ENCODE measurements around the gene LRRC14B.

LRRC14B gene

DNA sequence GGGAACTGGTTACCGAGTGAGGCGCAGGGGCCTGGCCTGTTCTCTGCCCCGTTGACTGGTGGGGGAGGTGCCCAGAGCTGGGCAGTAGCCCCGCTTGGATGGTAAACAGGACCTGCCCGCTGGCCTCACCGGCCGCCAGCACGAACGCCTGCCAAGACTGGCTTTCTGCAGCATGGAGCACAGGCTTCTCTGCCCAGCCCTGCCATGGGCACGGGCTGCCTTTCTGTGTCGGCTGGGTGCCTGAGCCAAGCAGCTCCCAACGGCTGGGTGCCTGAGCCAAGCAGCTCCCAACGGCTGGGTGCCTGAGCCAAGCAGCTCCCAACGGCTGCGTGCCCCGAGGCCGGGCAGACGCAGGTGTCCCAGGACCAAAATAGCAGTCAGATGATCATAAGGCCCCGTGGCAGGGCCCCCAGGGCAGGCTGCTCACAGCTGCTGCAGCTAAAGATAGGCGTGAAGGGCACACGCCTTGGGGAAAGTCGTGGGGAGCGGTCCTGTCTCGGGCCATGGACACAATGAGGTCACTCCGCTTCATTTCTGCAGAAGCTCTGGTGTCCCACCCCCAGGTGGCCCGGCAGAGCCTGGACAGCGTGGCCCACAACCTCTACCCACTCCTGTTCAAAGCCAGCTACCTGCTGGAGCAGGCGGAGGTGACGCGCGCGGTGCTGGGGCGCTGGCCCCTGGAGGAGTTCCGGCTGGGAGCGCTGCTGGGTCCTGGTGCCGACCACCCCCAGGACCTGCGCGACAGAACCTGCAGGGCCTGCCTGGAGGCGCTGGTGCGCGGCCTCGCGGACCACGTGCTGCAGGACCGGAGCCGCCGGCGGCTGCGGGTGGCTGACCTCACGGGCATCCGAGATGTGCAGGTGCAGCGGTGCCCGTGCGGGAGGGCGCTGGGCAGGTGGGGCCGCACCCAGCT lies at the start of gene LRRC14B:
Gene LRRC14B, plus strand, starts transcription at position 460 of the 913 bp plus-strand sequence. Its CDS starts 44 bp downstream, at position 504.
- no peak for DNase-seq (ENCODE audit: low read depth in 2 of 2)

DNA sequence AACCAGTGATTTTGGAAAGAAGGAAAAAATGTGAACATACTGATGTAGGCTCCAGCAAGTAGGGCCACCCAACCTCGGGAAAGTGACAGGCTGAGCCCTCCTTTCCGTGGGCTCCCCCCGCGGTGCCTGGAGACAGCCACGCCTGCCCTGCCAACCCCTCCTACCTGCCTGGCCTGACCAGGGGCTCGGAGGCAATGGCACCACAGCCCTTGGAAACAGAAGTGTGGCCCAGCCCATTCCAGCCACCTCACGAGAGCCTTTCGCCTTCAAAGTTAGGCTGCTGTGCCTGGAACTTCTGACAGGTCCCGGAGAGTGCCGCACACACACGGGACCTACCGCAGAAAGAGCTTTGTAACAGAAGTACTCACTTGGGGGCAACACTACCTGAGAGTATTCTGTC lies 49.5 kb upstream of the LRRC14B start:
- no peak for DNase-seq (ENCODE audit: low read depth in 2 of 2)

DNA sequence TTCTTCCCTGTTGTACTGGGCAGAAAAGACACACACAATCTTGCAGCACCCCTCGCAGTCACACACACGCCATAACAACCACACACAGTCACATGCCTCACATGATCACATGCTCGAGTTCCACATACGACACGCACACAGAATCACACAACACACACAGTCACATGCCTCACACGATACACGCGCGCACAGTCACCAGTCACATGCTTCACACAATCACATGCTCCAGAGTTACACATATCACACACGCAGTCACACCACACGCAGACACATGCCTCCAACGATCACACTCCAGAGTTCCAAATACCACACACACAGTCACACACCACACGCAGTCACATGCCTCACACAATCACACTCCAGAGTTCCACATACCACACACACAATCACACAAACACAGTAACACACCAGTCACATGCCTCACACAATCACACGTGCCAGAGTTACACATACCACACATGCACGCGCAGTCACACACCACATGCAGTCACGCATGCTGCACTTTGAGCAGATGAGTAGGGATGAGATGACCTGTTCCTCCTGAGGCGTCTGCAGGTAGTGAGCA lies 49.0 kb upstream of the LRRC14B start:
- DNase-seq (ENCODE audit: low read depth in 2 of 2), result no peak

DNA sequence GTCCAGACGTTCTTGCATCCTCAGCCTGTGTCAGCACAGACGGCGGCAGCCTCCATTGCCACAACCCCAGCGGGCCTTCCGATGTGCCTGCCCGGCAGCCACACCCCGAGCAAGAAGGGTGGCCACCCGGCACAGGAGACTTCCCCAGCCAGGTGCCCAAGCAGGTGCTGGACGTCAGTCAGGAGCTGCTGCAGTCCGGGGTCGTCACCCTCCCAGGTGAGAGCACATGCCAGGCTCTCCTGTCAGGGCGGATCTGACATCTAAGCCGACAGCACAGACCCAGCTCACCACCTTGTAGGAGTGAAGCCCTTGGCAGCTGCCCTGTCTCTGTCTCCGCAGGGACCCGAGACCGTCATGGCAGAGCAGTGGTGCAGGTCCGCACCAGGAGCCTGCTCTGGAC lies 48.3 kb upstream of the LRRC14B start:
- DNase-seq (ENCODE audit: low read depth in 2 of 2), result no peak

DNA sequence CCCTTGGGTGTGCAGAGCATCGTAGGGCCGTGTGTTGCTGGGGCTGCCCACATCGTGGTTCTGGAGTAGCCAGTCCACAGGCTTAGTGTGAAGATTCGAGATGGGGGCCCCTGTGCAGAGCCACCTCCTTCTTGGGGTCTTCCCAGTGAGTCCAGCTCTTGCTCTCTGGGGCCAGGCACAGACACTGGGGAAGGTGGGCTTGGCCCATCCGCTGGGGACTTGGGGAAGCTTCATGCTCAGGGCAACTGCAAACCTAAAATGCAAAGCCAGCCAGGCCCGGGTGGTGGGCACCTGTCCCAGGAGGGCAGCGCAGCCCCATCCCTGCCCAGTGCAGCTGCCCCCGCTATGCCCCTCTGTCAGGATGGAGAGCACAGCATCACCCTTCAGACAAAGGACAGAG lies 46.4 kb upstream of the LRRC14B start:
- DNase-seq (ENCODE audit: low read depth in 2 of 2), result no peak

DNA sequence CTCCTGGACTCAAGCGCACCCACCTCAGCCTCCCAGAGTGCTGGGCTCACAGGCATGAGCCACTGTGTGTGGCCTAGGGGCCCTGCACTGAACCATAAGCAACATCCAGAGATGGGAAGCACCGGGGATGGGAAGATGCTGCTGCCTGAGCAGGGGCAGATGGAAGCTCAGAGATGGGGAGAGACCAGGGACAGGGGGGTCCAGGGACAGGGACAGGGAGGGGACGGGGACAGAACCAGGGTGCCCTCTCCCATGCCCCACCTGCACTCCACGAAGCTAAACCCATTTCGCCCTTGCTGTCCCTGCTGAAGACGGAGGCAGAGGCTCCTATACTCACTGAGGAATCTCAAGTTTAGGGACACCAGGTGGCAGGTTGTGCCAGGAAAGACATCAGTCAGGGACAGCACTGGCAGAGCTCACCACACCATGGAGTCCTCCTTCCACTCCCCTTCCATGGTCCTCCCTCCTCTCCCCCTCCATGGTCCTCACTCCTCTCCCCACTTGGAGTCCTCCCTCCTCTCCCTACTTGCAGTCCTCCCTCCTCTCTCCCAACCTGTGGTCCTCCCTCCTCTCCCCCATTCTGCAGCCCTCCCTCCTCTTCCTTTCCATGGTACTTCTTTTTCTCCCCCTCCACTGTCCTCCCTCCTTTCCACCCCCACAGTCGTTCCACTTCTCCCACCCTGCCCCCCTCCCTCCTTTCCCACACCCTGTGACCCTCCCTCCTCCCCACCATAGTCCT lies 45.5 kb upstream of the LRRC14B start:
- DNase-seq (ENCODE audit: low read depth in 2 of 2), result no peak

DNA sequence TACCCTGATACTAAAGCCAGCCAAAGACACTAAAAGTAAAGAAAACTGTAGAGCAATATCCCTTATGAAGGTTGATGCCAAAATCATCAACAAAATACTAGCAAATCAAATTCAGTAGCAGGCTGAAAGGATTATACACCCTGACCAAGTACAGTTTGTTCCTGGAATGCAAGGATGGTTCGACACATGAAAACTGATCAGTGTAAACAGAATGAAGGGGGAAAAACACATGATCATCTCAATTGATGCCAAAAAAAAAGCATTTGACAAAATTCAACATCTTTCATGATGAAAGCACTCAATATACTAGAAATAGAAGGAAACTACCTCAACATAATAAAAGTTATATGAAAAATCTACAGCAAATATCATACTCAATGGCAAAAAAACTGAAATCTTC lies 43.5 kb upstream of the LRRC14B start:
- DNase-seq (ENCODE audit: low read depth in 2 of 2), result no peak

DNA sequence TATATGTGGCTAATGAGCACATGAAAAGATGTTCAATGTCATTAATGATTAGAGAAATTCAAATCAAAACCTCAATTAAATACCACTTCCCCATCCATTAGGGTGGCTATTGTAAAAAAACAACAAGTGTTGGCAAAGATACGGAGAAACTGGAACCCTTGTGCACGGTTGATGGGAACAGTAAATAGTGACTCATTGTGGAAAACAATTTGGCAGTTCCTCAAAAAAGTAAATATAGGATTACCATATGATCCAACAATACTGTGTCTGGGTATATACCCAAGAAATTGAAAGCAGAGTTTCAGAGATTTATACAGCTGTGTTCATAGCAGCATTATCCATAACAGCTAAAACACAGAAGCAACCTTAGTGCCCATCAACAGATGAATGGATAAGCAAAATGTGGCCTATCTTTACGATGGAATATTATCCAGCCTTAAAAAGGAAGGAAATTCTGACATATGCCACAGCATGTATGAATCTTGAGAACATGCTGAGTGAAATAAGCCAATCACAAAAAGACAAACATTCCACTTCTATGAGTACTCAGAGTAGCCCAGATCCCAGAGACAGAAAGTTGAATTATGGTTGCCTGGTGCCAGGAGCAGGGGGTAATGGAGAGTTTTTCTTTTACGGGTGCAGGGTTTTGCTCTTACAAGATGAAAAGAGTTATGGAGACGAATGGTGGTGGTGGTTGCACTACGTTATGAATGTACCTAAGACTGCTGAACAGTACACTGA lies 41.4 kb upstream of the LRRC14B start:
- no peak for DNase-seq (ENCODE audit: low read depth in 2 of 2)

DNA sequence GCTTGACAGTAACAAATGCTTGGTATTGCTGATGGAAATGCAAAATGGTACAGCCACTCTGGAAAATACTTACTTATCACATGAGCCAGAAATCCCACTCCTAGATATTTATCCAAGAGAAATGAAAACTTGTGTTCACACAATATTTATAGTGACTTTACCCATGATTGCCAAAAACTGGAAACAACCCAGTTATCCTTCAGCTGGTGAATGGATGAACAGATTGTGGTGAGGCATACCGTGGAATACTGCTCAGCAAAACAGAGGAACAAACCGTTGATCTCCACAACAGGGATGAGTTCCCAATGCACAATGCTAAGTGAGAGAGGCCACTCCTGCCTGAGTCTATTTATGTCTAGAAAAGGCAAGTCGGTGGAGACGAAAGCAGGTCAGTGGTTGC lies 40.5 kb upstream of the LRRC14B start:
- DNase-seq (ENCODE audit: low read depth in 2 of 2), result no peak

DNA sequence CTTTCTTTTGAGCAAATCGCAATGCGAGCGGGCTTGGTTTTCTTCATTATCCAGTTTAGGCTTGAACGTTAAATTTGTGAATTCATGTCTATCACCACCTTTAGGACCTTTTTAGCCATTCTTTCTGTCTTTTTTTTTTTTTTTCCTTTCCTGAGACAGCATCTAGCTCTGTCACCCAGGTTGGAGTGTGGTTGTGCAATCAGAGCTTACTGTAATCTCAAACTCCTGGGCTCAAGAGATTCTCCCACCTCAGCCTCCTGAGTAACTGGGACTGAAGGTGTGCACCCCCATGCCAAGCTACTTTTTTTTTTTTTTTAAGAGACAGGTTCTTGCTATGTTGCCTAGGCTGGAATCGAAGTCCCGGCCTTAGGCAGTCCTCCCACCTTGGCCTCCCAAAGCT lies 39.2 kb upstream of the LRRC14B start:
- DNase-seq (ENCODE audit: low read depth in 2 of 2), result no peak

DNA sequence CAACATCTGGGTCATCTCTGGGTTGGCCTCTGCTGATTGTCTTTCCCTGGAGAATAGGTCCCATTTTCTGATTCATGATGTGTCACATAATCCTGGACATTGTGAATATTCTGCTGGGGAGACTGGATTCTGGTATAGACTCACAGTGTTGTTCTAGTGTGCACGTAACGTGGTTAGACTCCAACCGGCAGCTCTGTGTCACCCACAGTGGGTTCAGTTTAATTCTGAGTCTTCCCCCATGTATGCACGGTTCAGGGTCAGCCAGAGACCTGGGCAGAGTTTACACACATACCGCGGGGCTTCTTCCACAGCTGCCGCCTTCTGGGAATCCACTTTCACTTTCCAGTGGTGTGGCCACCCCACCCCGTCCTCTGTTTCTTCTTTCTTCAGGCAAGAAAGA lies 38.0 kb upstream of the LRRC14B start:
- DNase-seq (ENCODE audit: low read depth in 2 of 2), result no peak

DNA sequence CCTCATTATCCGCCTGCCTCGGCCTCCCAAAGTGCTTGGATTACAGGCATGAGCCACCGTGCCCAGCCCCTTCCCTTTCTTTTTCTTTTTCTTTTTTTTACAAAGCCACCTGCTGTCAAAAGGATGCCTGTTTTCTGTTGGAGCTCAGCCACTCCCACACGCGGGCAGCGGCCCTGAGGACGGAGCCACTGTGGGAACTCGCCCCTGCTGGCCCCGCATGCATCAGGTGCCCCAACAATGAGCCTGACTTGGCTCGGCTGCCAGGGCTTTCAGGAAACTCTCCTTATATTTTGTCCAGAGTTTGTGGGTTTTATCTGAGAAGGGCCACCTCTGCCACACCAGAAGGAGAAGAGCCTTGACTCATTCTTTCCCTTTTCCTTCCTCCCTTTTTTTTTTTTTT lies 37.1 kb upstream of the LRRC14B start:
- DNase-seq (ENCODE audit: low read depth in 2 of 2), result no peak

DNA sequence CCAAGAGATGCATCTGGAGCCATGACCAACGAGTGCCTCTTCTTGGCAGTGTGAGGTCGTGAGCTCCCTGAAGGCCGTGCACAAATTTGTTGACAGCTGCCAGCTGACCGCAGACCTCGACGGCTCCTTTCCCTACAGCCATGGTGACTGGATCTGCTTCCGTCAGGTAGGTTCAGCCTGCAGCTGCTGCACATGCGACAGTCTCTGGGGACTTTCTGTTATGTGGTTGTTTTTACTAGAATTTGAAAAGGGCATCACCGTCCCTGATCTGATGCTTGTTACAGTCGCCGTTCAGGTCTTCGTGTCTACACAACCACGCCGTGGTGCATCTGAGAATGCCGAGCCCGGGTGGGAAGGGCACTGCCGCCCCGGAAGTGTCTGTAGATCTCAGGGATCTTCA lies 36.5 kb upstream of the LRRC14B start:
- DNase-seq (ENCODE audit: low read depth in 2 of 2), result no peak

DNA sequence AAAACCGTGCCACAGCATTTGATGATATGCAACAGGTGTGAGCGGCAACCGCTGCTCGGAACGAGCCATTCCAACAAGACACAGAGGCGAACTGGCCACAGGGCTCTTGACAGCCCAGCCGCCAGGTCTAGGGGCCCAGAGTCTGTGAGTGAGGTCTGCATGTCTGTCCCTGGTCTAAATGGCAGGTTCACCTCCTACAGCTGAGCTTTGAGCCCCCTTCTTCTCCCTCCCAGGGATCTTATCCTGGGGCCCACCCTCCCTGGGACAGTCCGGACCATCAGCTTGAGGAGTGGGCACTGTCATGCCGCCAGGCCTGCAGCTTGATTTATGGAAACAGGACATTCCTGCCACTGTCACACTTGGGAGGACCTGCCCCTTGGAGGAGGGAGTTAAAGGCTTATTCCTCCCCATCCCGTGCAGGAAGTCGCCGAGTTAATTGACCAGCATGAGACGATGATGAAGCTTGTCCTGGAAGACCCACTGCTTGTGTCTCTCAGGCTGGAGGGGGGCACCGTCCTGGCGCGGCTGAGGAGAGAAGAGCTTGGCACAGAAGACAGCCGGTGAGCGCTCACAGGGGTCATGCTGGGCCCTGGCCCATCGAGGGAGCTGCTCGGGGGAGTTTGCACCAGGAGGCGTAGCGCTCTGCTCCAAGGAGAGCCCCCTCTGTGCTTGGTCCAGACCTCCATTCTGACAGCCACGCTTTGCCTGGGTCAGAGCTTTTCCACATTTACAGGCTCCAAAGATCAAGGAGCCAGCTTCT lies 35.5 kb upstream of the LRRC14B start:
- no peak for DNase-seq (ENCODE audit: low read depth in 2 of 2)

DNA sequence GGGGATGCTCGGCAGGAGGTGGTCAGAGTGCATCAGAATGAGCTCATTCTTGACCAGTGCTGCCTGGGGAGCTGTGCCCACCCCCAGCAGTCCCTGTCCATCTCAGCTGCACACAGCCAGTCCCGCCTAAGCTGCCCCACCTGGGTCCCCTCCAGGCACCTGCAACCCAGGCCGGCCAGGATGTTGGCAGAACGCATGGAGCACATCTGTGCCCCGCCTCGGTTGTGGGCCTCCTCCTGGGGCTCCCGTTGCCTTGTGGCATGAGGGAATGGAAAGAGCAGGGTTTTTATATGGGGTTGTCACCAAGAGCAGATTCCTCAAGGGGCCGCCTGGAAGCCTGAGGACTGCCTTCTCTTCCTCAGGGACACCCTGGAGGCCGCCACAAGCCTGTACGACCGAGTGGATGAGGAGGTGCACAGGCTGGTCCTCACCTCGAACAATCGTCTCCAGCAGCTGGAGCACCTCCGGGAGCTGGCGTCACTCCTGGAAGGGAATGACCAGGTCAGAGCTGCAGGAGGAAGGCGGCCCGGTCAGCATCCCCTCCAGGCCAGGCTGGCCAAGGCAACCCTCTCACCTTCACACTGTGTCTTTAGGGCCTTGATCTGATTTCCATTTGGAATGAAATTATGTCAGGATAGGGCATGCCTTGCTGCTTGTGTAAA lies 34.8 kb upstream of the LRRC14B start:
- no peak for DNase-seq (ENCODE audit: low read depth in 2 of 2)

DNA sequence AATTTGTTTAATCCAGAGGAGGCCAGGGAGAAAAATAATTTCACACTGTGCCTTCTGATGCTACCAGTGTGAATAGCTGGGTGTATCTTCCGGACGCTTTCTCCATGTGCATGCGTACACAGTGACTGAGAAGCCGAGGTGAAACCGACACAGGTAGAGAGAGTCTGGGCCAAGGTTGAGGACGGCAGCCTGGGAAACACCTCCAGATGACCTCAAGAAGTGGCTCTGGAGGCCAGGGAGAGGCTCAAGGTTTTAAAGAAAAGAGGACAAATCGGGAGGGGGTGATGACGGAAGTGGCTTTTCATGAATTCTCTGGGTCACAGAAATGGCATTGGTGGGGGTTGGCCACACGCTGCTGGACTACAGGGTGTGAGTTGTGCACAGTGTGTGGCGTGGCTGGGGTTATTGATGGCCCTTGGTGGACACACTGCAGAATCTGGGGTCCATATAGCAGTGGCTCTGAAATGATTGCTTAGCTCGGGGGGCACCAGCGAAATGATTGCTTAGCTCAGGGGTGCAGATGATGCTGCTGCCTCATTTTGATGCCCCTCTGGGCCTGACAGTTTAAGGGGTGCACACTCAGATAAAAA lies 34.1 kb upstream of the LRRC14B start:
- DNase-seq (ENCODE audit: low read depth in 2 of 2), result no peak

DNA sequence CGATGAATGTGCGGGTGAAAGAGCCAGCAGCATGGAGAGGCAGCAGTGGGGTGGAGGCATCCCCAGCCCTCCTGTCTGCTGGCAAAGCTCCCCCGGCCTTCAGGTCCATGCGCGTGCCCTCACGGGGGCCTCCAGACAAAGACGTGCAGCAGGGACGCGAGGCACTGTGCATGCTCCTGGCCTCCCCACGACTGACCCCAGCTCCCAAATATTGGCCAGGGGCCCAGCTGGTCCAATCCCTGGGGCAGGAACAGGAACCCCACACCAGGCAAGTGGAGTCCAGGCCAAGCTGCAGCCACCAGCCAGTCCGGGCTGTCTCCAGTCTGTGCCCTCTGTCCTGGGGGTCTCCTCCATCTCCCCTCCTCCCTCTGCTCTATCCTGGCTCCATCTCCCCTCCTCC lies 33.5 kb upstream of the LRRC14B start:
- no peak for DNase-seq (ENCODE audit: low read depth in 2 of 2)

DNA sequence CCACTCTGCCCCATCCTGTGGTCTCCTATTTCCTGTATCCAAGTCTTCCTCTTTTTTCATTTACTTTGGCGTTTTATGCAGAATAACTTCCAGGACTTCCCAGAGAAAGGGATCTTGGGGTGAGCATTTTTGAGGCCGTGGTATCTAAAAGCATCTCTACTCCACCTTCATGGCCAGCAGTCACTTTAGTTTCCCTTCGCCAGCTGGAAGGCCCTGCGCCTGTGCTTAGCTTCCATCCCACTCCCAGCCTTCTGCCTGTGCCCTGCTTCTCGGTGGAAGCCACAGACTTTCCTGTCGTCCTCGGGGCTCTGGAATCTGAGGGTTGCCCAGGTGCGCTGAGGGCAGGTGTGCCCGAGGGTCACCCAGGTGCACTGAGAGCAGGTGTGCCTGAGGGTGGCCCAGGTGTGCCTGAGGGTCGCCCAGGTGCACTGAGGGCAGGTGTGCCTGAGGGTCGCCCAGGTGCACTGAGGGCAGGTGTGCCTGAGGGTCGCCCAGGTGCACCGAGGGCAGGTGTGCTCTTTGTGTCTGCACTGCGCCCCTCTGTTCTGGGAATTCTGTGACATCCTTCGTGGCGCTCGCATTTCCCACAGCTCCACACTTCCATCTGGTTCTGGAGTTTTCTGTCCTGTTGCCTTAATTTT lies 32.4 kb upstream of the LRRC14B start:
- no peak for DNase-seq (ENCODE audit: low read depth in 2 of 2)

DNA sequence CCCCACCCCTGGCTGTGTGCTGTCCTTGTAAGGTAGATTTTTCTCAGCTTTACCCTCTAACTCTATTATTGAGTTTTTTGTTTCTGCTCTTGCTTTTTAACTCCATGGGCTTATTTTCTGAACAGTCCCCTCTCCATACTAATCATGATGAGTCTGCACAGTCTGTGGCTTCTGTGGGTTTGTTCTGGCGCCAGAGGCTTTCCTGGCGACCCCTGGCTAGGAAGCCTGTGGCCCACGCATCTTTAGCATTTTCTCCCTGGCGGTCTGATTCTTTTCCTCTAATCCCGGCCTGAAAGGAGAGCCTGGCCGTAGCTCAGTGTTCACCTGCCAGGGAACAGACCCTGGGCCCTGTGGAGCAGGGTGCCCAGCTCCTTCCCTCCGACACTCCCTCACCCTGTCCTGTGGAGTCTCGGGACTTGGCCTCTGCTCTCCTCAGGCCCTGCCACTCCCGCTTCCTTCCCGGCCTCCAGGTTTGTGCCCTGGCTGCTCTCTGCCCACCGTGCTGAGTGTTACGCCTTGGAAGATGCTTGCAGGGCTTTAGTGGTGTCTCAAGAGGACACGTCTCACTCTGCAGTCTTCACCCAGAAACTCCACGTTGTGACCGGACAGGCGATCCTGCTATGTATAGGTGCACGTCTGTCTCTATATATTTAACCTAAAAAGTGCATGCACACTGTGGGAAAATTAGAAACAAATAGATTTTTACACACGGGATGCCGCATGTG lies 31.7 kb upstream of the LRRC14B start:
- no peak for DNase-seq (ENCODE audit: low read depth in 2 of 2)

Data from stimulated activated CD8-positive, alpha-beta memory T cell treated with anti-CD3 and anti-CD28 coated beads, Interleukin-2, amount 100 ng/mL, for 48 hours (primary cell).